ENCODE data around the gene AP1S2. TPM values are rescaled to one million over a fixed set of nuclear protein-coding genes. Genes with fewer than 3 reads are reported as not detected.
A peak's percentile ranks its signal among the peaks of the same experiment; 100 is the strongest.
"Not testable (repeated sequence)": the region's sequence is repeated elsewhere in the genome, so short reads cannot be mapped to it uniquely, and the experiment has no call there.

AP1S2 gene
- total RNA-seq, 1 experiment from 2014 or later, result 367 TPM

DNA sequence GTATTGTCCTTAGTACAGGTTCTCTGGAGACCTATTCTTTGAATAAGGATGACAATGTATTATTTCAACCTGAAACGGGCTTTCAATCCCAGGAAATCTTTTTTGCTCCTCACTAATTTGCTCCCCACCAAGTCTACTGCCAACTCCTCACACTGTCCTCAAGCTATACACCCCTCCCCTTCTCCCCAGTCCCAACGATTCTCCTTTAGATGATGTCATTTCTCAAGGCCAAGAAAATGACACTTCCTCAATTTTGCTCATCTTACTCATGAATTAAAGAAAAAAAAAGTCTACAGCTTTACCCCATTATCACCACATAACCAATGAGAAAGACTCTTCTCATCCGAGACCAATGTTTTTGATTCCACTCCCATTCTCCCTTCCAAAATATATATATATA is 20.6 kb downstream of the AP1S2 start:
- Histone ChIP-seq H3K9me3 (ENCODE audit: control insufficient read depth, low read depth, low read length) (no peaks in the 10 kb centered on the region), H3K9ac (ENCODE audit: extremely low read depth, insufficient read length, low read length) (no peak overlapping the region), H2BK12ac (ENCODE audit: insufficient read length, low read depth, low read length) (no peak overlapping the region), H4K5ac (ENCODE audit: insufficient read length, low read depth, low read length) (no peak overlapping the region), H3K4me2 (ENCODE audit: insufficient read depth, insufficient read length, low read length) (no peak overlapping the region), H3K27me3 (ENCODE audit: insufficient read depth, low read length) (no peaks in the 10 kb centered on the region), H3K23ac (ENCODE audit: insufficient read length, low read depth, low read length) (no peak overlapping the region), H3K4me1 (ENCODE audit: insufficient read depth, low read length) (peaks cover 2% of the 10 kb centered on the region; the same call in 1 of the 2 replicates), H3K79me1 (ENCODE audit: insufficient read depth, low read depth, low read length, poor library complexity, severe bottlenecking) (peaks cover 4% of the 10 kb centered on the region), H2BK5ac (ENCODE audit: insufficient read length, low read length) (no peak overlapping the region), H4K20me1 (ENCODE audit: control insufficient read depth, insufficient read depth, insufficient read length) (no peaks in the 10 kb centered on the region), H4K8ac (replicated peaks; ENCODE audit: insufficient read length, low read depth, low read length) (no peak overlapping the region), H2AFZ (ENCODE audit: low read length) (no peak overlapping the region), H2BK15ac (ENCODE audit: low read depth, low read length) (no peak overlapping the region), H3K23me2 (ENCODE audit: insufficient read length, low read depth, low read length, poor library complexity, severe bottlenecking) (no peaks in the 10 kb centered on the region), H4K91ac (ENCODE audit: insufficient read length, low read depth, low read length) (no peak overlapping the region), H3K56ac (ENCODE audit: insufficient read length, low read depth, low read length) (no peak overlapping the region), H3K4ac (ENCODE audit: low read depth, low read length) (no peak overlapping the region), H3K27ac (ENCODE audit: insufficient read length, low read depth, low read length) (no peak overlapping the region), H2BK20ac (ENCODE audit: low read depth, low read length, poor library complexity, severe bottlenecking) (no peak overlapping the region), H3K79me2 (ENCODE audit: insufficient read depth, low read length) (peaks cover 5% of the 10 kb centered on the region; the same call in 1 of the 2 replicates), H2BK120ac (ENCODE audit: low read depth, low read length, poor library complexity, severe bottlenecking) (no peak overlapping the region), H3K14ac (ENCODE audit: insufficient read depth, low read length) (no peak overlapping the region), H3T11ph (ENCODE audit: low read length) (no peak overlapping the region), H3K18ac (ENCODE audit: insufficient read length, low read depth, low read length) (no peak overlapping the region), H2AK5ac (ENCODE audit: insufficient read length, low read length) (no peak overlapping the region)
- Mint-ChIP-seq H3K9me3 (no peaks in the 10 kb centered on the region), H3K36me3 (ENCODE audit: insufficient read depth in 1 of 3, low read depth in 3 of 3) (peaks cover 25 to 61% (median 61%) of the 10 kb centered on the region in 3 experiments; a peak in 6 of 7 replicates), H3K27ac (peak overlapping the region in 2 of 3 experiments; percentile 35 to 89; a peak in 4 of 7 replicates), H3K4me1 (peaks cover 30 to 47% of the 10 kb centered on the region in 2 experiments), H3K4me3 (peak overlapping the region in 1 of 2 experiments; percentile 6; a peak in 1 of 5 replicates), H3K27me3 (ENCODE audit: low read depth) (no peaks in the 10 kb centered on the region)
- no CpG with 5 or more reads among the region's 3 CpGs for WGBS (ENCODE audit: extremely low coverage, insufficient read length, low lambda C conversion rate)
- DNase-seq, result no peak
- TF ChIP-seq, protein P1, sequence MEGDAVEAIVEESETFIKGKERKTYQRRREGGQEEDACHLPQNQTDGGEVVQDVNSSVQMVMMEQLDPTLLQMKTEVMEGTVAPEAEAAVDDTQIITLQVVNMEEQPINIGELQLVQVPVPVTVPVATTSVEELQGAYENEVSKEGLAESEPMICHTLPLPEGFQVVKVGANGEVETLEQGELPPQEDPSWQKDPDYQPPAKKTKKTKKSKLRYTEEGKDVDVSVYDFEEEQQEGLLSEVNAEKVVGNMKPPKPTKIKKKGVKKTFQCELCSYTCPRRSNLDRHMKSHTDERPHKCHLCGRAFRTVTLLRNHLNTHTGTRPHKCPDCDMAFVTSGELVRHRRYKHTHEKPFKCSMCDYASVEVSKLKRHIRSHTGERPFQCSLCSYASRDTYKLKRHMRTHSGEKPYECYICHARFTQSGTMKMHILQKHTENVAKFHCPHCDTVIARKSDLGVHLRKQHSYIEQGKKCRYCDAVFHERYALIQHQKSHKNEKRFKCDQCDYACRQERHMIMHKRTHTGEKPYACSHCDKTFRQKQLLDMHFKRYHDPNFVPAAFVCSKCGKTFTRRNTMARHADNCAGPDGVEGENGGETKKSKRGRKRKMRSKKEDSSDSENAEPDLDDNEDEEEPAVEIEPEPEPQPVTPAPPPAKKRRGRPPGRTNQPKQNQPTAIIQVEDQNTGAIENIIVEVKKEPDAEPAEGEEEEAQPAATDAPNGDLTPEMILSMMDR (conservative IDR thresholded peaks at IDR 0.05), result no peak

GRCh38 chrX:15831347-15831746 is 23.3 kb downstream of the AP1S2 start:
- not testable (repeated sequence) for H3K14ac ChIP-seq (ENCODE audit: insufficient read depth, low read length); H2BK5ac ChIP-seq (ENCODE audit: insufficient read length, low read length); H2BK20ac ChIP-seq (ENCODE audit: low read depth, low read length, poor library complexity, severe bottlenecking); DNase-seq; H3K27me3 ChIP-seq (ENCODE audit: insufficient read depth, low read length); H3K9me3 ChIP-seq (ENCODE audit: control insufficient read depth, low read depth, low read length); H3K9me3 Mint-ChIP-seq; H3K23me2 ChIP-seq (ENCODE audit: insufficient read length, low read depth, low read length, poor library complexity, severe bottlenecking); H3K27me3 Mint-ChIP-seq (ENCODE audit: low read depth); H3K27ac ChIP-seq (ENCODE audit: insufficient read length, low read depth, low read length); H3K56ac ChIP-seq (ENCODE audit: insufficient read length, low read depth, low read length); H3K79me2 ChIP-seq (ENCODE audit: insufficient read depth, low read length); H2BK120ac ChIP-seq (ENCODE audit: low read depth, low read length, poor library complexity, severe bottlenecking); H2BK15ac ChIP-seq (ENCODE audit: low read depth, low read length); H4K91ac ChIP-seq (ENCODE audit: insufficient read length, low read depth, low read length); H3K4ac ChIP-seq (ENCODE audit: low read depth, low read length); H3K18ac ChIP-seq (ENCODE audit: insufficient read length, low read depth, low read length); H2BK12ac ChIP-seq (ENCODE audit: insufficient read length, low read depth, low read length); H3K4me1 ChIP-seq (ENCODE audit: insufficient read depth, low read length); H4K20me1 ChIP-seq (ENCODE audit: control insufficient read depth, insufficient read depth, insufficient read length); H3K79me1 ChIP-seq (ENCODE audit: insufficient read depth, low read depth, low read length, poor library complexity, severe bottlenecking); H3T11ph ChIP-seq (ENCODE audit: low read length); H3K23ac ChIP-seq (ENCODE audit: insufficient read length, low read depth, low read length); H2AFZ ChIP-seq (ENCODE audit: low read length); H3K9ac ChIP-seq (ENCODE audit: extremely low read depth, insufficient read length, low read length); H3K4me2 ChIP-seq (ENCODE audit: insufficient read depth, insufficient read length, low read length); H2AK5ac ChIP-seq (ENCODE audit: insufficient read length, low read length); H4K5ac ChIP-seq (ENCODE audit: insufficient read length, low read depth, low read length); H4K8ac ChIP-seq (replicated peaks; ENCODE audit: insufficient read length, low read depth, low read length); H3K4me3 Mint-ChIP-seq
- peaks cover 34 to 47% of the 10 kb centered on the region in 2 experiments for H3K4me1 Mint-ChIP-seq
- peak overlapping the region in 1 of 3 experiments; percentile 89; a peak in 2 of 7 replicates for H3K27ac Mint-ChIP-seq
- no CpG with 5 or more reads among the region's 2 CpGs for WGBS (ENCODE audit: extremely low coverage, insufficient read length, low lambda C conversion rate)
- H3K36me3 Mint-ChIP-seq (ENCODE audit: insufficient read depth in 1 of 3, low read depth in 3 of 3), result peaks cover 15 to 50% (median 43%) of the 10 kb centered on the region in 3 experiments; a peak in 6 of 7 replicates
